HG02943 (cell line): ENCODE results near the gene DOCK1.

Experiments
- ATAC-seq: cut with Tn5 transposase; IDR thresholded peaks from one replicate; pipeline ENCODE4 v1.9.1; 2021; ENCODE audit warnings: mild to moderate bottlenecking, low read depth, moderate library complexity; ENCODE audit not compliant: unreplicated experiment

The DOCK1 gene

GRCh38 chr10:127027786-127028185, 122.6 kb downstream of the DOCK1 start:
- ATAC-seq = no peak

- ATAC-seq = no peak
These were observed 123.3 kb downstream of the DOCK1 start for GRCh38 chr10:127028556-127028955.

GRCh38 chr10:127029061-127029460, 123.8 kb downstream of the DOCK1 start:
- no peak for ATAC-seq

GRCh38 chr10:127033216-127034033, 128.2 kb downstream of the DOCK1 start:
- ATAC-seq = no peak

- ATAC-seq = no peak
These were observed 128.9 kb downstream of the DOCK1 start for GRCh38 chr10:127034034-127034633.

- no peak for ATAC-seq
These were observed 129.6 kb downstream of the DOCK1 start for GRCh38 chr10:127034790-127035189.

GRCh38 chr10:127035827-127036226, 130.6 kb downstream of the DOCK1 start:
- ATAC-seq = no peak

- ATAC-seq = no peak
These were observed 131.8 kb downstream of the DOCK1 start for GRCh38 chr10:127036987-127037386.

- no peak for ATAC-seq
These were observed 134.2 kb downstream of the DOCK1 start for GRCh38 chr10:127039435-127039834.

- no peak for ATAC-seq
These were observed 135.5 kb downstream of the DOCK1 start for GRCh38 chr10:127040756-127041155.

- ATAC-seq = no peak
These were observed 136.3 kb downstream of the DOCK1 start for GRCh38 chr10:127041552-127041951.

GRCh38 chr10:127043301-127043700, 138.1 kb downstream of the DOCK1 start:
- no peak for ATAC-seq

- no peak for ATAC-seq
These were observed 139.0 kb downstream of the DOCK1 start for GRCh38 chr10:127044186-127044585.

- ATAC-seq = no peak
These were observed 142.0 kb downstream of the DOCK1 start for GRCh38 chr10:127046975-127047877.

- ATAC-seq = no peak
These were observed 142.6 kb downstream of the DOCK1 start for GRCh38 chr10:127047878-127048238.

GRCh38 chr10:127048630-127049029, 143.4 kb downstream of the DOCK1 start:
- ATAC-seq = no peak

- ATAC-seq = no peak
These were observed 146.8 kb downstream of the DOCK1 start for GRCh38 chr10:127052001-127052400.

GRCh38 chr10:127055263-127055662, 150.0 kb downstream of the DOCK1 start:
- no peak for ATAC-seq

- no peak for ATAC-seq
These were observed 154.1 kb downstream of the DOCK1 start for GRCh38 chr10:127059314-127059713.

- no peak for ATAC-seq
These were observed 158.5 kb downstream of the DOCK1 start for GRCh38 chr10:127063762-127064161.

- ATAC-seq = no peak
These were observed 159.2 kb downstream of the DOCK1 start for GRCh38 chr10:127064474-127064873.
